ENCODE data around the gene TRNT1.

TRNT1 gene

DNA sequence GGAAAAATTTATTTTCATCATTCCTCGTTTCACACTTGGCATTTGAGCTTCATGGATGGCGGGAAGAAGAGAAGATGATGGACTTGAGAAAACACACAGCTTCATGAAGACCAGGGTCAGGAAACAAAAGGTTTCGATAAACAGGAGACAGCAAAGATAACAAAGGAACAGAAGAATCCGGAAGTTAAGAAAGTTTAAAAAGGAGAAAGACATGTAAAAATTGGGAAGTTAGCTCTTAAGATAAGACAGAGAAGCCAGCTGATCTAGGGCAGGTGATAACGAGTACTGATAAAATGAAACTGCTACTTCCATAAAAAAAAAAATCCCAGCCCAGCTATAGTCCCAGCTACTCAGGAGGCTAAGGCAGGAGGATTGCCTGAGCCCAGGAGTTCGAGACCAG lies 40.5 kb upstream of the TRNT1 start:
- no peak for DNase-seq (ENCODE audit: low read depth in 2 of 2)
- no peak for TF ChIP-seq CTCF (IDR thresholded peaks at IDR 0.05; ENCODE audit: low read depth, low read length)
- no peak overlapping the region for H3K4me3 ChIP-seq (replicated peaks in 1 of 2; ENCODE audit: low read depth in 2 of 2, low read length in 2 of 2)

DNA sequence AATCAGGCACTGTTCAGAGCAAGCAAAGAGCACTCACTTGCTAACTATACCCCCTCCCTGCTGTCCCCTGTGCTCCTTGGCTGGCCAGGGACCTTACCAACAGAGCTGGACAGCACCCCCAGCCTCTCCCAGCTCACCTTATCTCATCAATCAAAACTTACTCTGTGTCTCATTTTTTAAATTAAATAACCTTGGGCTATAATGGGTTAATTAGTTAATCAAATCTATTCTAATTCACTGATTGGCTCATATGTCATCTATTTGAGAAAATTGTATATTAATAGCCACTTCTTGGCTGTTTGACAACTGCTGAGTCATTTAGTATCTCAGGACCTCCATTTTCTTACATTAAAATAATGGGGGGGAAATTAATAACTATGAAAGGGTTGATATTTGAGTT lies 39.5 kb upstream of the TRNT1 start:
- no peak for TF ChIP-seq CTCF (IDR thresholded peaks at IDR 0.05; ENCODE audit: low read depth, low read length)
- DNase-seq (ENCODE audit: low read depth in 2 of 2), result no peak
- no peak overlapping the region for H3K4me3 ChIP-seq (replicated peaks in 1 of 2; ENCODE audit: low read depth in 2 of 2, low read length in 2 of 2)

- TF ChIP-seq CTCF (IDR thresholded peaks at IDR 0.05; ENCODE audit: low read depth, low read length), result no peak
- H3K4me3 ChIP-seq (replicated peaks in 1 of 2; ENCODE audit: low read depth in 2 of 2, low read length in 2 of 2), result no peak overlapping the region
- no peak for DNase-seq (ENCODE audit: low read depth in 2 of 2)
Observed at GRCh38 chr3:3087716-3088465, 38.8 kb upstream of the TRNT1 start.

- no peak for TF ChIP-seq CTCF (IDR thresholded peaks at IDR 0.05; ENCODE audit: low read depth, low read length)
- no peak overlapping the region for H3K4me3 ChIP-seq (replicated peaks in 1 of 2; ENCODE audit: low read depth in 2 of 2, low read length in 2 of 2)
- no peak for DNase-seq (ENCODE audit: low read depth in 2 of 2)
Observed at GRCh38 chr3:3089017-3089416, 37.7 kb upstream of the TRNT1 start.

- no peak overlapping the region for H3K4me3 ChIP-seq (replicated peaks in 1 of 2; ENCODE audit: low read depth in 2 of 2, low read length in 2 of 2)
- TF ChIP-seq CTCF (IDR thresholded peaks at IDR 0.05; ENCODE audit: low read depth, low read length), result no peak
- no peak for DNase-seq (ENCODE audit: low read depth in 2 of 2)
Observed at GRCh38 chr3:3097958-3098357, 28.8 kb upstream of the TRNT1 start.

DNA sequence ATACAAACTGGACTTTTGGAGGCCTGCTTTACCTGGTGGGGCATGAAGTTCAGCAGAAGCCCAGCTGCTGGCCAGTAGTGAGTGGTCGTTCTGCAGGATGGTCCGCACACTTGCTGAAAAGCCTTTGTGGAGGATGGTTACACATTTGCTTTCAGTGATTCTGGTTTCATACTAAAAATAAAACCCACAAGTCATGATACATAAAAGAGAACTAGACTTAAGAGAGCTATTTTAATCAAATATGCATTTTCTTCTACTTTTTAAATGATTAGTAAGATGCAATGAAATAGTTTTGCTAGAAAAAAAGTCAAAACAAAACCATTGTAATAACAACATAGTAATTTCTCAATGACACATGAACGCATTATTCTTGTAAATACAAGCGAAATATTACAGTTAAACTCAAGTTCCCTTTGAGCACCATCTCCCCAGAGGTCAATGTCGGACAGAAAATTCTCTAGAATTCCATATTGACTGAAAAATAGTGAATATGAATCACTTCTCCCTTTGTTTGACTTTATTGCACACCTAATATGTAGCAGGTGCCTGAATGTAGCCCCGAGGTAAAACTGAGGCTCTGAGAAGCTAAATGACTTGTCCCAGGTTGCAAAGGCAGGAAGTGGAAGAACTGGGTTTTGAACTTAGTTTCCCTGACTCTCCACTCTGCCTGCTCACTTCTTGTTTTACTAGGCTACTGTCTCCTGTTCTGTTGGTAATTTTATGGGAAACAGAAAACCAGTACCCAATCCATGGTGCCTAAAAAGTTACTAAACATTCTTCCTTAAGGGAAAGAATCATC lies 24.9 kb upstream of the TRNT1 start:
- no peak for TF ChIP-seq CTCF (IDR thresholded peaks at IDR 0.05; ENCODE audit: low read depth, low read length)
- H3K4me3 ChIP-seq (replicated peaks in 1 of 2; ENCODE audit: low read depth in 2 of 2, low read length in 2 of 2), result no peak overlapping the region
- DNase-seq (ENCODE audit: low read depth in 2 of 2), result no peak

Data from cardiac fibroblast (primary cell).